D721Med (cell line): Measurements from ENCODE around the gene UBE2J2.

Experiments used
- DNase-seq: peaks from one replicate; pipeline ENCODE4 v3.0.0; 2011; ENCODE audit warnings: low spot score; ENCODE audit not compliant: insufficient read length
- FAIRE-seq: peaks from 2 replicates; lab custom pipeline; 2011; peaks lifted over from hg19 to GRCh38; lab: Jason Lieb, UNC
- TF ChIP-seq, protein P1 (sequence below): IDR thresholded peaks from 2 replicates; pipeline ENCODE4 v1.5.1; 2012; ENCODE audit warnings: mild to moderate bottlenecking, control low read depth; ENCODE audit not compliant: insufficient read depth; ENCODE audit errors: missing control alignments

The UBE2J2 gene

GRCh38 chr1:1282998-1283397, 9.3 kb upstream of the UBE2J2 start:
- TF ChIP-seq, protein P1, sequence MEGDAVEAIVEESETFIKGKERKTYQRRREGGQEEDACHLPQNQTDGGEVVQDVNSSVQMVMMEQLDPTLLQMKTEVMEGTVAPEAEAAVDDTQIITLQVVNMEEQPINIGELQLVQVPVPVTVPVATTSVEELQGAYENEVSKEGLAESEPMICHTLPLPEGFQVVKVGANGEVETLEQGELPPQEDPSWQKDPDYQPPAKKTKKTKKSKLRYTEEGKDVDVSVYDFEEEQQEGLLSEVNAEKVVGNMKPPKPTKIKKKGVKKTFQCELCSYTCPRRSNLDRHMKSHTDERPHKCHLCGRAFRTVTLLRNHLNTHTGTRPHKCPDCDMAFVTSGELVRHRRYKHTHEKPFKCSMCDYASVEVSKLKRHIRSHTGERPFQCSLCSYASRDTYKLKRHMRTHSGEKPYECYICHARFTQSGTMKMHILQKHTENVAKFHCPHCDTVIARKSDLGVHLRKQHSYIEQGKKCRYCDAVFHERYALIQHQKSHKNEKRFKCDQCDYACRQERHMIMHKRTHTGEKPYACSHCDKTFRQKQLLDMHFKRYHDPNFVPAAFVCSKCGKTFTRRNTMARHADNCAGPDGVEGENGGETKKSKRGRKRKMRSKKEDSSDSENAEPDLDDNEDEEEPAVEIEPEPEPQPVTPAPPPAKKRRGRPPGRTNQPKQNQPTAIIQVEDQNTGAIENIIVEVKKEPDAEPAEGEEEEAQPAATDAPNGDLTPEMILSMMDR = no peak
- no peak for FAIRE-seq
- no peak for DNase-seq

- FAIRE-seq (no peak), DNase-seq (no peak)
- TF ChIP-seq, protein P1 = no peak
These were observed 8.1 kb upstream of the UBE2J2 start for GRCh38 chr1:1281533-1282321.

GRCh38 chr1:1280782-1281481, 7.3 kb upstream of the UBE2J2 start:
- no peak for DNase-seq
- FAIRE-seq = no peak
- TF ChIP-seq, protein P1 = no peak

DNA sequence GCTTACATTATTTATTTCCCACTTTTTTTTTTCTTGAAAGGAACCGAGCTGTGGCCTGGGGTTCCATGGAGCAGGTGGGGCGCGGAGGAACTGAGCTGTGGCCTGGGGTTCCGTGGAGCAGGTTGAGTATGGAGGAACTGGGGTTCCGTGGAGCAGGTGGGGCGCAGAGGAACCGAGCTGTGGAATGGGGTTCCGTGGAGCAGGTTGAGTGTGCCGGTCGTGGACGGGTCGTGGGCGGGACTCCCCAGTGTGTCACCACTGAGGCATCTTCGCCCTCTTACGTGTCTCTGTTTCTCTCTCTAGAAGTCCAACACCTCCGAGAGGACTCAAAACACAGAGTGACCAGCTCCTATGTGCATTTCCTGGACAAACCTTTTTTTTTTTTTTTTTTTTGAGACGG, 5.4 kb upstream of the UBE2J2 start:
- TF ChIP-seq, protein P1 = no peak
- DNase-seq = no peak
- no peak for FAIRE-seq

DNA sequence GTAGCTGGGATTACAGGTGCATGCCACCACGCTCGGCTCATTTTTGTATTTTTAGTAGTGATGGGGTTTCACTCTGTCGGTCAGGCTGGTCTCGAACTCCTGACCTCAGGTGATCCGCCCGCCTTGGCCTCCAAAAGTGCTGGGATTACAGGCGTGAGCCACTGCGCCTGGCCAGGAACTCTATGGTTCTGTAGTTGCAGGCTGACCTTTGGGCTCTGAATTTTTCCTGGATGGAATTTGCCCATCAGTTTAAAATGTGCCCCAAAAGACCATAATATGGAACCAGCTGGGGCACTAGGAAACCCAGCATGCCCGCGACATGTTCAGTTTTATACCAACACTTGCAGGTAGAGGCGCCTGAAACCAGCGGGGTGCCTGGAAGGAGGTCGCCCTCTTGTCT, 5.0 kb upstream of the UBE2J2 start:
- DNase-seq = no peak
- TF ChIP-seq, protein P1 = no peak
- FAIRE-seq = no peak

DNA sequence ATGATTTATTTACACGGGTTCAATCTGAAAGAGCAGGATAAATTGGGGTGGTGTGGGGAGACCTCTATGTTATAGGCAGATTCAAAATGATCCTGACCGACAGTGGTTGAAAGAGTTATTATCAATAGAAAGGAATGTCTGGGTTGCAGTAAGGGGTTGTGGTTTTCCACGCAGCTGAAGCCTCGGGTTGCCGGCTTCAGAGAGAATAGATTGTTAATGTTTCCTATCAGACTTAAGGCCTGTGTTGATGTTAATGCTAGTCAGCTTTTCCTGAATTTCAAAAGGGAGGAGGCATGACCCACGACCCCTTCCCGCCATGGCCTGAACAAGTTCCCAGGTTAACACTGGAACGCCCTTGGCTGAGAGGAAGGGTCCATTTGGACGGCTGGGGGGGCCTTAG, 2.2 kb upstream of the UBE2J2 start:
- DNase-seq = no peak
- no peak for FAIRE-seq

More for the DNA sequence above, 2.2 kb upstream of the UBE2J2 start:
- TF ChIP-seq, protein P1 = no peak
